Left lung (tissue), 10 donors: ENCODE results near the gene DNAAF8. TPM values are rescaled to one million over a fixed set of nuclear protein-coding genes. Genes with fewer than 3 reads are reported as not detected.

Source experiments
- ATAC-seq: fragments of 200-7000 bp; cut with Tn5 transposase; one replicate; pipeline ENCODE4 v1.9.1; 2020; ENCODE audit warnings: moderate library complexity
- DNase-seq, 4 donors: peaks; one replicate each; pipeline ENCODE4 v3.0.0-alpha.2; 2013 to 2020
- H3K27ac ChIP-seq, 2 donors: fragments of 200-600 bp; sonication (generic) in 1 of 2; one replicate each; pipeline versions ENCODE4 v1.5.0 to v1.8.0; 2020 to 2021
- H3K27me3 ChIP-seq, 2 donors: fragments of 200-600 bp; sonication (generic) in 1 of 2; one replicate each; pipeline versions ENCODE4 v1.5.0 to v1.8.0; 2020 to 2021
- H3K36me3 ChIP-seq, 2 donors: fragments of 200-600 bp; sonication (generic) in 1 of 2; one replicate each; pipeline versions ENCODE4 v1.5.0 to v1.8.0; 2020 to 2021
- H3K4me1 ChIP-seq, 2 donors: fragments of 200-600 bp; one replicate each; pipeline ENCODE4 v1.8.0; 2021
- H3K4me3 ChIP-seq, 2 donors: fragments of 200-600 bp; sonication (generic) in 1 of 2; one replicate each; pipeline versions ENCODE4 v1.5.0 to v1.8.0; 2020 to 2021; ENCODE audit warnings: mild to moderate bottlenecking in 1 of 2
- H3K9me3 ChIP-seq, 2 donors: fragments of 200-600 bp; sonication (generic) in 1 of 2; one replicate each; pipeline versions ENCODE4 v1.5.0 to v1.8.0; 2020 to 2021
- intact Hi-C, 2 donors: fragments of 100-400 bp; cut with DNase I; formaldehyde crosslinking; loops; one replicate each; pipeline versions ENCODE4 v1.11.2 to v1.14.2; 2022
- polyA plus RNA-seq, 6 donors: library from polyadenylated mRNA; unstranded; fragments of 120-200 nt; gene quantifications; one replicate each; pipeline ENCODE4 v1.2.1, GENCODE V29; 2013; ENCODE audit not compliant: insufficient read length in 6 of 6
- total RNA-seq, 2 donors: library from RNA; stranded (reverse); fragmentation: NEBNext Ultra II Directional; extraction: Animal tissue kit (Norgen Biotek cat#: 25700); gene quantifications; one replicate each; pipeline ENCODE4 v1.2.1, GENCODE V29; 2021
- TF ChIP-seq, protein P1 (sequence below), 2 donors: fragments of 200-600 bp; sonication (generic) in 1 of 2; IDR thresholded peaks; one replicate each; pipeline versions ENCODE4 v1.5.0 to v1.8.0; 2021; ENCODE audit warnings: antibody characterized with exemption in 2 of 2
- donor health status: DM: no; HTN: yes; CAD: no.
- donor health status: DM: no; HTN: no; CAD: no.

DNAAF8 gene
- total and polyA plus RNA-seq, 8 donors, result 1.2 to 4.2 (median 2.9) TPM

DNA sequence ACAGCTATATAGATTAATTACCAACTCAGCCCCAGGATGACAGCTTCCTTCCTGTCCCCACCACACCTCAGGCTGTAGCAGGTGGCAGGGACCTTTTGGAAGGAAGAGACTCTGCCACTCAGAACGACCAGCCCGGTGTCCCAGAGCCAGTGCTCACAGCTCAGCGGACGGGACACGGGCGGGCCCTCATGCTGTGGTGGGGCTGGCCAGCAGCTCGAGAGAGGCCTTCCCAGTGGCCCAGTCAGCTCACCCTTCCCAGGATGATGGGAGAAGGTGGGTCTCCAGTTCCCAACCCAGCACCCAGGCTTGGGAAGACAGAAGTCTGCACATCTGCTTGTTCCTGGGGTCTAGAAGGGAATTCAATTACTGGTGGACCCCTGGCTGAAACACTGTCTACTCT is 30.4 kb upstream of the DNAAF8 start:
- TF ChIP-seq, protein P1, sequence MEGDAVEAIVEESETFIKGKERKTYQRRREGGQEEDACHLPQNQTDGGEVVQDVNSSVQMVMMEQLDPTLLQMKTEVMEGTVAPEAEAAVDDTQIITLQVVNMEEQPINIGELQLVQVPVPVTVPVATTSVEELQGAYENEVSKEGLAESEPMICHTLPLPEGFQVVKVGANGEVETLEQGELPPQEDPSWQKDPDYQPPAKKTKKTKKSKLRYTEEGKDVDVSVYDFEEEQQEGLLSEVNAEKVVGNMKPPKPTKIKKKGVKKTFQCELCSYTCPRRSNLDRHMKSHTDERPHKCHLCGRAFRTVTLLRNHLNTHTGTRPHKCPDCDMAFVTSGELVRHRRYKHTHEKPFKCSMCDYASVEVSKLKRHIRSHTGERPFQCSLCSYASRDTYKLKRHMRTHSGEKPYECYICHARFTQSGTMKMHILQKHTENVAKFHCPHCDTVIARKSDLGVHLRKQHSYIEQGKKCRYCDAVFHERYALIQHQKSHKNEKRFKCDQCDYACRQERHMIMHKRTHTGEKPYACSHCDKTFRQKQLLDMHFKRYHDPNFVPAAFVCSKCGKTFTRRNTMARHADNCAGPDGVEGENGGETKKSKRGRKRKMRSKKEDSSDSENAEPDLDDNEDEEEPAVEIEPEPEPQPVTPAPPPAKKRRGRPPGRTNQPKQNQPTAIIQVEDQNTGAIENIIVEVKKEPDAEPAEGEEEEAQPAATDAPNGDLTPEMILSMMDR (IDR thresholded peaks at IDR 0.05), result no peak
- H3K27me3 ChIP-seq, result no peaks in the 10 kb centered on the region
- ATAC-seq, result no peak
- H3K4me3 ChIP-seq, result no peak overlapping the region
- intact Hi-C loops, result no loop called here
- H3K27ac ChIP-seq, result no peak overlapping the region
- H3K9me3 ChIP-seq, result no peaks in the 10 kb centered on the region
- H3K36me3 ChIP-seq, result peaks cover 0 to 79% of the 10 kb centered on the region in 2 donors
- H3K4me1 ChIP-seq, result no peaks in the 10 kb centered on the region
- DNase-seq, result peak in 1 of 4 donors; percentile 38

GRCh38 chr16:4704491-4704890 is 29.8 kb upstream of the DNAAF8 start:
- ATAC-seq, result no peak
- Histone ChIP-seq H3K4me1 (no peaks in the 10 kb centered on the region), H3K27me3 (no peaks in the 10 kb centered on the region), H3K36me3 (peaks cover 0 to 73% of the 10 kb centered on the region in 2 donors), H3K4me3 (no peak overlapping the region), H3K9me3 (no peaks in the 10 kb centered on the region), H3K27ac (no peak overlapping the region)
- TF ChIP-seq, protein P1 (IDR thresholded peaks at IDR 0.05), result no peak
- DNase-seq, result peak in 1 of 4 donors; percentile 3
- intact Hi-C loops, result no loop called here

- peak in 1 of 4 donors; percentile 54 for DNase-seq
- peaks cover 0 to 73% of the 10 kb centered on the region in 2 donors for H3K36me3 ChIP-seq
- H3K27me3 ChIP-seq, result no peaks in the 10 kb centered on the region
- TF ChIP-seq, protein P1 (IDR thresholded peaks at IDR 0.05), result no peak
- intact Hi-C loops, result no loop called here
- no peaks in the 10 kb centered on the region for H3K4me1 ChIP-seq
- no peak overlapping the region for H3K4me3 ChIP-seq
- no peak overlapping the region for H3K27ac ChIP-seq
- H3K9me3 ChIP-seq, result no peaks in the 10 kb centered on the region
- ATAC-seq, result no peak
Measured at GRCh38 chr16:4704913-4705312, 29.4 kb upstream of the DNAAF8 start.

- Histone ChIP-seq H3K27me3 (no peaks in the 10 kb centered on the region), H3K9me3 (no peaks in the 10 kb centered on the region), H3K4me1 (no peaks in the 10 kb centered on the region), H3K36me3 (peaks cover 0 to 73% of the 10 kb centered on the region in 2 donors), H3K4me3 (no peak overlapping the region), H3K27ac (no peak overlapping the region)
- no peak for ATAC-seq
- intact Hi-C loops, result no loop called here
- DNase-seq, result peak in 1 of 4 donors; percentile 6
- TF ChIP-seq, protein P1 (IDR thresholded peaks at IDR 0.05), result no peak
Measured at GRCh38 chr16:4706871-4707270, 27.5 kb upstream of the DNAAF8 start.

GRCh38 chr16:4709481-4709880 is 24.9 kb upstream of the DNAAF8 start:
- no peak for ATAC-seq
- Histone ChIP-seq H3K36me3 (peaks cover 0 to 66% of the 10 kb centered on the region in 2 donors), H3K27ac (no peak overlapping the region), H3K4me1 (no peaks in the 10 kb centered on the region), H3K9me3 (no peaks in the 10 kb centered on the region), H3K27me3 (no peaks in the 10 kb centered on the region), H3K4me3 (no peak overlapping the region)
- TF ChIP-seq, protein P1 (IDR thresholded peaks at IDR 0.05), result no peak
- no peak for DNase-seq
- intact Hi-C loops, result no loop called here
